ENCODE results near the gene MIER2. TPM values are rescaled to one million over a fixed set of nuclear protein-coding genes. Genes with fewer than 3 reads are reported as not detected.

The MIER2 gene
- total RNA-seq, 4 donors from 2014 or later: 8.6 to 25.7 (median 16.6) TPM

DNA sequence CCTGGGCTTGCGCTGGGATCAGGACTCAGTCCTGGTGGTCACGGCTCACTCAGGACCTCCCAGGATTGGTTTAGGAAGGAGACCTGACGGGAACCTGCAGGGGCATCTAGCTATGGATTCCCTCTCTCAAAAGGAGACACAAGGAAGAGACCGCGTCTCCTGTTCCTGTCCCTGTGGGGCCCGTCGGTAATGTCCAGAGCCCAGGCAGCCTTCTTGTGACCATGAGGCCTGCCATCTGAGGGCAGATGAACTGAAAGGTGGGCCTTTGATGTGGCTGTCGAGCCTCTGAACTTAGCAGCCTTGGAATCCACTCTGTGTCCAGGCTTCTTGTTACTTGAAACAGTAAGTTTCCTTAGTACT, 31.5 kb upstream of the MIER2 start:
- ATAC-seq (ENCODE audit: low FRiP score): no peak
- TF ChIP-seq, protein P1, sequence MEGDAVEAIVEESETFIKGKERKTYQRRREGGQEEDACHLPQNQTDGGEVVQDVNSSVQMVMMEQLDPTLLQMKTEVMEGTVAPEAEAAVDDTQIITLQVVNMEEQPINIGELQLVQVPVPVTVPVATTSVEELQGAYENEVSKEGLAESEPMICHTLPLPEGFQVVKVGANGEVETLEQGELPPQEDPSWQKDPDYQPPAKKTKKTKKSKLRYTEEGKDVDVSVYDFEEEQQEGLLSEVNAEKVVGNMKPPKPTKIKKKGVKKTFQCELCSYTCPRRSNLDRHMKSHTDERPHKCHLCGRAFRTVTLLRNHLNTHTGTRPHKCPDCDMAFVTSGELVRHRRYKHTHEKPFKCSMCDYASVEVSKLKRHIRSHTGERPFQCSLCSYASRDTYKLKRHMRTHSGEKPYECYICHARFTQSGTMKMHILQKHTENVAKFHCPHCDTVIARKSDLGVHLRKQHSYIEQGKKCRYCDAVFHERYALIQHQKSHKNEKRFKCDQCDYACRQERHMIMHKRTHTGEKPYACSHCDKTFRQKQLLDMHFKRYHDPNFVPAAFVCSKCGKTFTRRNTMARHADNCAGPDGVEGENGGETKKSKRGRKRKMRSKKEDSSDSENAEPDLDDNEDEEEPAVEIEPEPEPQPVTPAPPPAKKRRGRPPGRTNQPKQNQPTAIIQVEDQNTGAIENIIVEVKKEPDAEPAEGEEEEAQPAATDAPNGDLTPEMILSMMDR (IDR thresholded peaks at IDR 0.05): no peak
- no peak for DNase-seq (ENCODE audit: low spot score)

DNA sequence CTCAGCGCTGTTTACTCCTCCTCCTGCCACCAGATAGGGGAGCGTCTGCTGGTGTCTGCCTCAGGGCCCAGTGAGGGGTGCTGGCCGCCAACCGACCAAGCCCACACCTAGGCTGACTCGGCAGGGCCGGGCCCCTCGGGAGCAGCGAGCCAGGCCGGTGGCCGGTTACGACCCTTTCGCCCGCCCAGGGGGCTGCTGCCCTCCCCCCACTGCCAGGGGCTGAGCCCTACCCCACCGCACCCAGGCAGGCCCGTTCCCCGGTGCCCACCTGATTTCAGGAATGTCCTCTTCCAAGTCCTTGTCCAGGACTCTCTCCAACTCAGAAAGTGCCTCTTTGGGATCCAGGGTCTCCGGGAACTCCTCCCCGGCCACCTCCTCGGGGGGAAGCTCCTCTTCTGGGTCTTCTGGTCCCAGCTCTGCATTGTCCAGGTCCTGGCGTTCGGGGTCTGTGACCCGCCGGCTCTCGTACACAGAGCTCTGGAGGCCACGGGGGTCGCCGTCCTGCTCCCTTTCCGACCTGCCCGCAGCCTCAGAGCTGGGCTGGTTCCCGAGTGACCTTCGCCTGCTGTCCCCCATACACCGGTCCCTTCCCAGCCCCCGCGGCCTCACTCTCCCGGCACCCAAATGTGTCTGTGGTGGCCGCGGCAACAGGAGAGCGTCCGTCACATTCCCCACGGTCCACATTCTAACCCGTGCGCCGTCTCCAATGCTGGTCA, 31.0 kb upstream of the MIER2 start:
- TF ChIP-seq, protein P1 (IDR thresholded peaks at IDR 0.05): no peak
- no peak for ATAC-seq (ENCODE audit: low FRiP score)
- DNase-seq (ENCODE audit: low spot score): no peak

DNA sequence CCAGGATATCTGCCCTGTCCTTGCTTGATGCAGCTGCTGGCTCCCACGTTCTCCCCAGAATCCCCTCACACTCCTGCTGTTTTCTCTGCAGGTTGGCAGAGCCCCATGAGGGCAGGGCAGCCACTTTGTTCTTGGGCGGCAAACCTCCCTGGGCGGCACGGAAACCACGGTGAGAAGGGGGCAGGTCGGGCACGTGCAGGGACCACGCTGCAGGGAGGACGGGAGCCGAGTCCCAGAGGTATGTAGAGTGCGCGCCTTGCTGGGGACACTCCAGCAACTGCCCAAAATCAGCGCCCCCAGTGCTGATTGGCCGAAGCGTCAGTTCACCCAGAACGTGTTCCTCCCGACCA, 30.3 kb upstream of the MIER2 start:
- ATAC-seq (ENCODE audit: low FRiP score) (no peak), DNase-seq (ENCODE audit: low spot score) (no peak)
- TF ChIP-seq, protein P1 (IDR thresholded peaks at IDR 0.05): no peak

DNA sequence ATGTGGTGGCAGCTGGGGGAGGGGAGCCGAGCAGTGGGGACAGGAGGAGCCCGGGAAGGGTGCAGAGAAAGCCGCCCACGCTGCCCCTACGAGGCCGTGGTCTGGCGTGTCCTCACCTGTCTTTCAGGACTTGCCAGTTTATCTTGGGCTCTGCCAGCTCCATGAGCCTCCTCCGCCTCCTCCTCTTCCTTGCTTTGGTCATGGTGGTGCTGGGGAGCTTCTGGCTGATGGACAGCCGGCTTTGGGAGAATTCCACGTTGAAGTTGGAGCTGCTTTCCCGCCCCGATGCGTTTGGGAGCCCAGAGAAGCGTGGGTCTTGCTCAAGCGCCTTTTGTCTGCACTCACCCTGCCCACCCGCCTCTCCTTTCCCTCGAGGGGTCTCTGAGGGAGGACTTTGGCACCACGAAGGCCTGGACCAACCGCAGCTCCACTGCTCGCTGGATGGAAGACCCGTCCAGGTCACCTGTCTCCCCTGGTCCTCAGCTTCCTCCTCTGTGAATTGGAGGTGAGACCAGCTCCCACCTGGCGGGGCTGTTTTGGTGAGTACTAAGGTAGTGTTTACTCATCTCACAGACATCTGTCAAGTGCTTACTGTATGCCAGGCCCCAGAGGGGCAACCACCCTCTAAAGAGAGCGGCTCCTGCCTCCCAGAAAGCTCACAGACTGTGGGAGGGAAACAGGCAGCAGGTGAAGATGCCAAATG, 29.7 kb upstream of the MIER2 start:
- TF ChIP-seq, protein P1 (IDR thresholded peaks at IDR 0.05): no peak
- DNase-seq (ENCODE audit: low spot score) (no peak), ATAC-seq (ENCODE audit: low FRiP score) (no peak)

DNA sequence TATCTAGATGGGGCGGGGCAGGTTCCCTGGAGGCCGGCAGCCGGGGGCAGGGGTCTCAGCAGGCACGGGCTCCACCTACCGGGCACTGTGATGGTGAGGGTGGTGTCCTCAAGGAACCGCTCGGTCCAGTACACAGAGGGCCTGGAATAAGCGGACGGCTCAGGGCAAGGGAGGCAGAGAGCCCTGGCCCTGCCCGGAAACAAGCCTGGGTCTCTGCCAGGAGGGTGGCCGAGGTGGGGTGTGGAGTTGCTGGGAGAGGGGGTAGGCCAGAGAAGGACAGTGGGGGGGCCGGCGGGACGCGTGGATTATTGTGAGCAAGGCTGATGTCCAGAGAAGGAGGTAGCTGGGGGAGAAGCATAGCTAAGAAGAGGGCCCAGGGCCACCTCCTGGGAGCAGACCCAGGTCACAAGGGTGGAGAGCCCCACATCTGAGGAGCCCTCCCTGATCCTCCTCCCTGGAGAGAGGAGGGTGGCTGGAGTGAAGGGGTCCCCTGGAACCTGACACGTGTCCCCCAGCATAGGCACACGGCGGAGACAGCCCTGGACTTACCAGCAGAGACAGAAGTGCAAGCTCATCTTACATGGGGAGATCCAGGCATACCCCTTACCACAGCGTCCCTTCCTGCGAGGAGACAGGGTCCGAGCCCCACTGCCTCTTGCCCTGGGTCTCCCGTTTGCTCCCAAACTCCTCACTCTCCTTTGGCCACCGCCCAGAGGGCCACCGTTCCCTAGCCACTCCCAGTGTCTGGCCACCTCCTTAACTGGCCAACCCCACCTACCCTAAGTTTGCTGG, 29.0 kb upstream of the MIER2 start:
- no peak for DNase-seq (ENCODE audit: low spot score)
- TF ChIP-seq, protein P1 (IDR thresholded peaks at IDR 0.05): no peak
- no peak for ATAC-seq (ENCODE audit: low FRiP score)

DNA sequence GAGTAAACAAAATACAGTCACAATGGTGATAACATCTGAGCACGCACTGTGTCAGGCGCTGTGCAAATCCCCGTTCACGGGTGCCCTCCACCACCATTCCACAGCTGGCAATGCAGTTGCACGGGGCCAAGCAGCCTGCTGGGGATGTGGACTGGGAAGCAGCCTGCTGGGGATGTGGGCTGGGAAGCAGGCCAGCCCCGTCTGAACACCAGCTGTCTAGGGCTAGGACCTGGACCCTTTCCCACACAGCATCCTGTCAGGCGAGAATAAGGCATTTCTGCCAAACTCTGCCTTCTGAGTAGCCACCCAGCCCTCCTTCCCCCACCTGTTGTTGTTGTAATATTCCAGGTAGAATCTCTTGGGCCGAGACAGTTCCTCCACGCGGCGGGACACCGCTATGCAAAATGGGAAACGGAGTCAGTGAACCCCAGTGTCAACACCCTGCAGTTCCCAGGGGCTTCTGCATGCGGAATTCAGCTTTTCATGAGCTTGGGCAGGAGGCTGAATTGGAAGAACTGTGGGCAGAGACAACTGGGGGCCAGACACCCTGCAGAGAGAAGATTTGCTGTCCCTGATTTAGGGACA, 27.8 kb upstream of the MIER2 start:
- no peak for DNase-seq (ENCODE audit: low spot score)
- TF ChIP-seq, protein P1 (IDR thresholded peaks at IDR 0.05): no peak
- no peak for ATAC-seq (ENCODE audit: low FRiP score)

Data from omental fat pad (tissue), 4 donors.